Activated CD8-positive, alpha-beta T cell treated with anti-CD3 and anti-CD28 coated beads, Interleukin-2, amount 10 ng/mL, durations not matched to agents 7 days and 5 days (primary cell): Measurements from ENCODE around the gene CD2BP2. TPM values are rescaled to one million over a fixed set of nuclear protein-coding genes. Genes with fewer than 3 reads are reported as not detected.
"Not testable (repeated sequence)": the region's sequence is repeated elsewhere in the genome, so short reads cannot be mapped to it uniquely, and the experiment has no call there.

Source experiments
- ATAC-seq: fragments of 150-1000 bp; cut with Tn5 transposase; one replicate; pipeline ENCODE4 v1.10.0; 2021; ENCODE audit warnings: moderate library complexity
- CTCF ChIA-PET: fragments of 350-600 bp; sonication (Branson Sonifier 250); formaldehyde crosslinking; loops from one replicate; lab custom pipeline; 2021; ENCODE audit warnings: antibody characterized with exemption; lab: Charles Lee
- POLR2A ChIA-PET: fragments of 350-600 bp; sonication (Branson Sonifier 250); formaldehyde crosslinking; loops from one replicate; lab custom pipeline; 2021; ENCODE audit warnings: antibody characterized with exemption; lab: Charles Lee
- DNase-seq: peaks from one replicate; pipeline ENCODE4 v3.0.0-alpha.2; 2020
- H3K27ac Mint-ChIP-seq: one replicate; pipeline ENCODE4 v1.8.0; 2021; ENCODE audit warnings: mild to moderate bottlenecking, mixed read lengths
- H3K27me3 Mint-ChIP-seq: one replicate; pipeline ENCODE4 v1.8.0; 2021; ENCODE audit warnings: low read depth, mixed read lengths
- H3K36me3 Mint-ChIP-seq: one replicate; pipeline ENCODE4 v1.8.0; 2021; ENCODE audit warnings: low read depth, mixed read lengths
- H3K4me1 Mint-ChIP-seq: one replicate; pipeline ENCODE4 v1.8.0; 2021; ENCODE audit warnings: low read depth, mixed read lengths
- H3K4me3 Mint-ChIP-seq: one replicate; pipeline ENCODE4 v1.8.0; 2021; ENCODE audit warnings: mild to moderate bottlenecking, mixed read lengths
- H3K9me3 Mint-ChIP-seq: one replicate; pipeline ENCODE4 v1.8.0; 2022; ENCODE audit warnings: mixed read lengths; ENCODE audit not compliant: insufficient read depth
- total RNA-seq, 2 experiments: library from RNA; stranded (reverse); gene quantifications; one replicate each; pipeline ENCODE4 v1.2.3, GENCODE V29; 2021

The CD2BP2 gene
- 10 to 100 TPM; 62.7 to 67.5 TPM for total RNA-seq

- ATAC-seq (peak; percentile 83), DNase-seq (peak; percentile 88)
- Mint-ChIP-seq H3K27ac (peak within 1 kb of the TSS; percentile 89), H3K36me3 (peaks cover 70% of the 10 kb centered on the region), H3K4me3 (peak within 1 kb of the TSS; percentile 95), H3K9me3 (no peaks in the 10 kb centered on the region), H3K27me3 (no peaks in the 10 kb centered on the region), H3K4me1 (peaks cover 62% of the 10 kb centered on the region)
- ChIA-PET POLR2A (interaction anchor here (0.6 to 2.0 kb wide), 11 partner anchors 11 to 290 kb away, joined by 3 to 8 read pairs (median 4); partner anchors contain the start of genes ALDOA, SEPTIN1, TBC1D10B and ZNF48), CTCF (interaction anchor here (1.6 to 3.3 kb wide), 3 partner anchors 10 to 55 kb away, joined by 5 to 14 read pairs (median 8); partner anchors contain the start of gene TBC1D10B)
Measured at GRCh38 chr16:30355144-30355953, at the start of gene CD2BP2. CD2BP2 (minus strand) TSS chr16:30355308; CDS start chr16:30354681, 627 bp downstream.

GRCh38 chr16:30401768-30402425 is 46.8 kb upstream of the CD2BP2 start:
- ChIA-PET POLR2A (no interaction called here), CTCF (interaction anchor here (0.9 kb wide), 1 partner anchor 28 kb away, joined by 3 read pairs; the partner anchor contains the start of gene DCTPP1)
- H3K27me3 Mint-ChIP-seq: peaks cover 15% of the 10 kb centered on the region
- H3K4me3 Mint-ChIP-seq: peak overlapping the region; percentile 3
- ATAC-seq: no peak
- no peak for DNase-seq
- H3K27ac Mint-ChIP-seq: no peak overlapping the region
- no peaks in the 10 kb centered on the region for H3K9me3 Mint-ChIP-seq
- peaks cover 25% of the 10 kb centered on the region for H3K36me3 Mint-ChIP-seq
- peaks cover 47% of the 10 kb centered on the region for H3K4me1 Mint-ChIP-seq

- DNase-seq: no peak
- POLR2A ChIA-PET: interaction anchor here (0.6 to 2.2 kb wide), 4 partner anchors 8 to 46 kb away, joined by 3 to 9 read pairs (median 6); partner anchors contain the start of genes SEPTIN1 and ZNF771
- Mint-ChIP-seq H3K4me3 (peak overlapping the region; percentile 85), H3K27ac (peak overlapping the region; percentile 82), H3K9me3 (no peaks in the 10 kb centered on the region), H3K4me1 (peaks cover 56% of the 10 kb centered on the region), H3K27me3 (peaks cover 15% of the 10 kb centered on the region), H3K36me3 (peaks cover 31% of the 10 kb centered on the region)
- ATAC-seq: no peak
- CTCF ChIA-PET: interaction anchor here (0.7 to 8.9 kb wide), 4 partner anchors 9 to 216 kb away, joined by 3 to 79 read pairs (median 4); partner anchors contain the start of genes SEPTIN1 and ZNF771
Measured at GRCh38 chr16:30399435-30400186, 44.5 kb upstream of the CD2BP2 start.

GRCh38 chr16:30398661-30399434 is 43.7 kb upstream of the CD2BP2 start:
- Mint-ChIP-seq H3K9me3 (no peaks in the 10 kb centered on the region), H3K4me1 (peaks cover 62% of the 10 kb centered on the region), H3K27me3 (peaks cover 11% of the 10 kb centered on the region), H3K36me3 (peaks cover 31% of the 10 kb centered on the region), H3K4me3 (peak overlapping the region; percentile 85), H3K27ac (no peak overlapping the region)
- ChIA-PET CTCF (interaction anchor here (1.0 to 8.9 kb wide), 3 partner anchors 9 to 28 kb away, joined by 3 to 79 read pairs (median 3); partner anchors contain the start of genes SEPTIN1, TBC1D10B and ZNF771), POLR2A (interaction anchor here (1.8 to 2.2 kb wide), 2 partner anchors 9 to 16 kb away, joined by 8 to 9 read pairs; partner anchors contain the start of genes SEPTIN1 and ZNF771)
- ATAC-seq (no peak), DNase-seq (no peak)

- ATAC-seq (no peak), DNase-seq (no peak)
- no peak overlapping the region for H3K4me3 Mint-ChIP-seq
- POLR2A ChIA-PET: interaction anchor here (1.2 to 2.2 kb wide), 3 partner anchors 9 to 16 kb away, joined by 7 to 9 read pairs (median 8); partner anchors contain the start of genes SEPTIN1 and ZNF771
- H3K27me3 Mint-ChIP-seq: peaks cover 6% of the 10 kb centered on the region
- no peak overlapping the region for H3K27ac Mint-ChIP-seq
- H3K9me3 Mint-ChIP-seq: no peaks in the 10 kb centered on the region
- CTCF ChIA-PET: interaction anchor here (1.0 to 8.9 kb wide), 2 partner anchors 10 to 27 kb away, joined by 3 to 79 read pairs; partner anchors contain the start of genes TBC1D10B and ZNF771
- H3K4me1 Mint-ChIP-seq: peaks cover 64% of the 10 kb centered on the region
- H3K36me3 Mint-ChIP-seq: peaks cover 31% of the 10 kb centered on the region
Measured at GRCh38 chr16:30397776-30398660, 42.9 kb upstream of the CD2BP2 start.

- ChIA-PET CTCF (interaction anchor here (3.1 to 8.9 kb wide), 2 partner anchors 11 to 14 kb away, joined by 20 to 79 read pairs; partner anchors contain the start of genes SEPTIN1 and ZNF771), POLR2A (interaction anchor here (1.2 kb wide), 1 partner anchor 15 kb away, joined by 7 read pairs; the partner anchor contains the start of gene SEPTIN1)
- peaks cover 4% of the 10 kb centered on the region for H3K27me3 Mint-ChIP-seq
- peaks cover 64% of the 10 kb centered on the region for H3K4me1 Mint-ChIP-seq
- no peak for DNase-seq
- H3K27ac Mint-ChIP-seq: no peak overlapping the region
- H3K36me3 Mint-ChIP-seq: peaks cover 31% of the 10 kb centered on the region
- no peaks in the 10 kb centered on the region for H3K9me3 Mint-ChIP-seq
- H3K4me3 Mint-ChIP-seq: peak overlapping the region; percentile 80
- no peak for ATAC-seq
Measured at GRCh38 chr16:30397056-30397455, 41.9 kb upstream of the CD2BP2 start.

GRCh38 chr16:30396627-30397026 is 41.5 kb upstream of the CD2BP2 start:
- not testable (repeated sequence) for H3K27ac Mint-ChIP-seq

GRCh38 chr16:30395992-30396585 is 41.0 kb upstream of the CD2BP2 start:
- ChIA-PET POLR2A (interaction anchor here (1.1 to 3.3 kb wide), 5 partner anchors 11 to 140 kb away, joined by 3 to 31 read pairs (median 5); partner anchors contain the start of genes SEPTIN1 and ZNF771), CTCF (interaction anchor here (1.0 to 8.9 kb wide), 5 partner anchors 12 to 34 kb away, joined by 3 to 79 read pairs (median 5); partner anchors contain the start of genes DCTPP1, SEPTIN1 and ZNF771)
- DNase-seq (no peak), ATAC-seq (no peak)
- Mint-ChIP-seq H3K27me3 (no peaks in the 10 kb centered on the region), H3K4me1 (peaks cover 60% of the 10 kb centered on the region), H3K36me3 (peaks cover 31% of the 10 kb centered on the region), H3K4me3 (peak overlapping the region; percentile 80), H3K9me3 (no peaks in the 10 kb centered on the region), H3K27ac (peak overlapping the region; percentile 70)

More at GRCh38 chr16:30396627-30397026, 41.5 kb upstream of the CD2BP2 start:
- not testable (repeated sequence) for H3K27me3 Mint-ChIP-seq, H3K9me3 Mint-ChIP-seq, ATAC-seq, DNase-seq
- POLR2A ChIA-PET: interaction anchor here (1.1 to 3.3 kb wide), 3 partner anchors 11 to 139 kb away, joined by 3 to 31 read pairs (median 5); partner anchors contain the start of genes SEPTIN1 and ZNF771
- CTCF ChIA-PET: interaction anchor here (1.8 to 8.9 kb wide), 3 partner anchors 12 to 28 kb away, joined by 5 to 79 read pairs (median 20); partner anchors contain the start of genes SEPTIN1 and ZNF771
- peaks cover 62% of the 10 kb centered on the region for H3K4me1 Mint-ChIP-seq
- H3K36me3 Mint-ChIP-seq: peaks cover 31% of the 10 kb centered on the region
- H3K4me3 Mint-ChIP-seq: peak overlapping the region; percentile 80
